CD4-positive, alpha-beta T cell treated with Interleukin-6 at 100 ng/mL for 8 hours (primary cell): ENCODE results near the gene GOLGA8H.
"Not testable (repeated sequence)": the region's sequence is repeated elsewhere in the genome, so short reads cannot be mapped to it uniquely, and the experiment has no call there.

Source experiments
- DNase-seq: peaks from one replicate; pipeline ENCODE4 v3.0.0-alpha.2; 2020; ENCODE audit warnings: mixed read lengths, low spot score

Gene GOLGA8H

GRCh38 chr15:30603796-30604195 lies at the start of gene GOLGA8H:
TSS of gene GOLGA8H (plus strand) at chr15:30604028. CDS start at chr15:30604126, 98 bp downstream.
- DNase-seq = not testable (repeated sequence)

GRCh38 chr15:30566949-30567348 lies 36.9 kb upstream of the GOLGA8H start:
- not testable (repeated sequence) for DNase-seq

GRCh38 chr15:30573012-30573491 lies 30.8 kb upstream of the GOLGA8H start:
- not testable (repeated sequence) for DNase-seq

GRCh38 chr15:30579394-30579970 lies 24.3 kb upstream of the GOLGA8H start:
- DNase-seq = not testable (repeated sequence)

- not testable (repeated sequence) for DNase-seq
Observed at GRCh38 chr15:30580716-30581115, 23.1 kb upstream of the GOLGA8H start.

GRCh38 chr15:30598953-30599352 lies 4.9 kb upstream of the GOLGA8H start:
- not testable (repeated sequence) for DNase-seq

- DNase-seq = not testable (repeated sequence)
Observed at GRCh38 chr15:30612271-30612670, 8.4 kb downstream of the GOLGA8H start.

- not testable (repeated sequence) for DNase-seq
Observed at GRCh38 chr15:30621342-30621741, 17.5 kb downstream of the GOLGA8H start.

- DNase-seq = peak; percentile 91
Observed at GRCh38 chr15:30625436-30626193, 21.8 kb downstream of the GOLGA8H start, which contains the start of gene ARHGAP11B. TSS of gene ARHGAP11B (plus strand) at chr15:30626128.

- DNase-seq = not testable (repeated sequence)
Observed at GRCh38 chr15:30626194-30626565, 22.4 kb downstream of the GOLGA8H start.

GRCh38 chr15:30626632-30627031 lies 22.8 kb downstream of the GOLGA8H start:
- DNase-seq = not testable (repeated sequence)

- DNase-seq = no peak
Observed at GRCh38 chr15:30650012-30650929, 46.4 kb downstream of the GOLGA8H start.

- DNase-seq = not testable (repeated sequence)
Observed at GRCh38 chr15:30661154-30661553, 57.3 kb downstream of the GOLGA8H start.
